H9 (cell line): ENCODE results near the gene NINL. TPM values are rescaled to one million over a fixed set of nuclear protein-coding genes. Genes with fewer than 3 reads are reported as not detected.

Experiments used
- DNase-seq: peaks from one replicate; pipeline ENCODE4 v3.0.0-alpha.2; 2017
- H2AFZ ChIP-seq: one replicate; pipeline ENCODE4 v1.6.1; 2013; ENCODE audit warnings: mild to moderate bottlenecking, low read length, control low read depth, moderate library complexity
- H2AK5ac ChIP-seq: 2 replicates; pipeline ENCODE4 v1.6.1; 2013; ENCODE audit warnings: low read length, control low read depth, mixed read lengths; ENCODE audit not compliant: insufficient read length
- H2BK120ac ChIP-seq: one replicate; pipeline ENCODE4 v1.6.1; 2013; ENCODE audit warnings: low read depth, mild to moderate bottlenecking, low read length, control low read depth, inconsistent platforms; ENCODE audit not compliant: poor library complexity, severe bottlenecking
- H2BK12ac ChIP-seq: 2 replicates; pipeline ENCODE4 v1.6.1; 2013; ENCODE audit warnings: low read length, control low read depth, mixed read lengths, low read depth; ENCODE audit not compliant: insufficient read length
- H2BK15ac ChIP-seq: 2 replicates; pipeline ENCODE4 v1.6.1; 2013; ENCODE audit warnings: low read depth, low read length, control low read depth
- H2BK20ac ChIP-seq: one replicate; pipeline ENCODE4 v1.6.1; 2013; ENCODE audit warnings: low read depth, mild to moderate bottlenecking, low read length, control low read depth, inconsistent platforms; ENCODE audit not compliant: poor library complexity, severe bottlenecking
- H2BK5ac ChIP-seq: 2 replicates; pipeline ENCODE4 v1.6.1; 2013; ENCODE audit warnings: low read length, control low read depth, mixed read lengths; ENCODE audit not compliant: insufficient read length
- H3K14ac ChIP-seq: 2 replicates; pipeline ENCODE4 v1.6.1; 2013; ENCODE audit warnings: low read length, control low read depth; ENCODE audit not compliant: insufficient read depth
- H3K18ac ChIP-seq: 2 replicates; pipeline ENCODE4 v1.6.1; 2013; ENCODE audit warnings: low read depth, mild to moderate bottlenecking, mixed read lengths, low read length, control low read depth; ENCODE audit not compliant: insufficient read length
- H3K23ac ChIP-seq: 2 replicates; pipeline ENCODE4 v1.6.1; 2013; ENCODE audit warnings: low read length, control low read depth, mixed read lengths, low read depth; ENCODE audit not compliant: insufficient read length
- H3K23me2 ChIP-seq: 2 replicates; pipeline ENCODE4 v1.6.1; 2013; ENCODE audit warnings: low read depth, mild to moderate bottlenecking, mixed read lengths, low read length, control low read depth; ENCODE audit not compliant: insufficient read length, poor library complexity, severe bottlenecking
- H3K27ac ChIP-seq: 2 replicates; pipeline ENCODE4 v1.5.1; 2013; ENCODE audit warnings: low read length, control low read depth, mixed read lengths, low read depth; ENCODE audit not compliant: insufficient read length
- H3K27me3 ChIP-seq: 2 replicates; pipeline ENCODE4 v1.6.1; 2013; ENCODE audit warnings: low read length, control low read depth, inconsistent platforms; ENCODE audit not compliant: insufficient read depth
- H3K4ac ChIP-seq: 2 replicates; pipeline ENCODE4 v1.6.1; 2013; ENCODE audit warnings: low read depth, mild to moderate bottlenecking, control low read depth, inconsistent platforms, low read length, moderate library complexity
- H3K4me1 ChIP-seq: 2 replicates; pipeline ENCODE4 v1.6.1; 2013; ENCODE audit warnings: low read length, control low read depth, inconsistent platforms; ENCODE audit not compliant: insufficient read depth
- H3K4me2 ChIP-seq: 2 replicates; pipeline ENCODE4 v1.6.1; 2013; ENCODE audit warnings: low read length, control low read depth, mixed read lengths; ENCODE audit not compliant: insufficient read length, insufficient read depth
- H3K56ac ChIP-seq: 2 replicates; pipeline ENCODE4 v1.6.1; 2013; ENCODE audit warnings: low read depth, mild to moderate bottlenecking, mixed read lengths, low read length, control low read depth; ENCODE audit not compliant: insufficient read length
- H3K79me1 ChIP-seq: 2 replicates; pipeline ENCODE4 v1.6.1; 2013; ENCODE audit warnings: low read depth, mild to moderate bottlenecking, moderate library complexity, low read length, control low read depth, inconsistent platforms; ENCODE audit not compliant: insufficient read depth, poor library complexity, severe bottlenecking
- H3K79me2 ChIP-seq: 2 replicates; pipeline ENCODE4 v1.6.1; 2013; ENCODE audit warnings: low read length, control low read depth, inconsistent platforms; ENCODE audit not compliant: insufficient read depth
- H3K9ac ChIP-seq: 2 replicates; pipeline ENCODE4 v1.6.1; 2013; ENCODE audit warnings: low read length, control low read depth, mixed read lengths; ENCODE audit not compliant: insufficient read length; ENCODE audit errors: extremely low read depth
- H3K9me3 ChIP-seq: one replicate; pipeline ENCODE4 v1.6.1; 2013; ENCODE audit warnings: low read depth, low read length, inconsistent platforms; ENCODE audit not compliant: control insufficient read depth
- H3T11ph ChIP-seq: one replicate; pipeline ENCODE4 v1.6.1; 2013; ENCODE audit warnings: mild to moderate bottlenecking, low read length, control low read depth, inconsistent platforms
- H4K20me1 ChIP-seq: one replicate; pipeline ENCODE4 v1.6.1; 2013; ENCODE audit not compliant: control insufficient read depth, insufficient read length, insufficient read depth
- H4K5ac ChIP-seq: 2 replicates; pipeline ENCODE4 v1.6.1; 2013; ENCODE audit warnings: low read depth, mild to moderate bottlenecking, mixed read lengths, low read length, control low read depth; ENCODE audit not compliant: insufficient read length
- H4K8ac ChIP-seq: replicated peaks from 2 replicates; pipeline ENCODE4 v1.6.1; 2013; ENCODE audit warnings: low read length, control low read depth, mixed read lengths, low read depth; ENCODE audit not compliant: insufficient read length
- H4K91ac ChIP-seq: 2 replicates; pipeline ENCODE4 v1.6.1; 2013; ENCODE audit warnings: low read depth, mild to moderate bottlenecking, moderate library complexity, mixed read lengths, low read length, control low read depth; ENCODE audit not compliant: insufficient read length
- H3K27ac Mint-ChIP-seq, 3 experiments: 2 replicates in 2 of 3; 3 replicates in 1 of 3; pipeline ENCODE4 v1.8.0; 2020 to 2021; ENCODE audit warnings: mixed read lengths in 3 of 3, mild to moderate bottlenecking in 1 of 3, moderate library complexity in 1 of 3
- H3K27me3 Mint-ChIP-seq: 2 replicates; pipeline ENCODE4 v1.8.0; 2021; ENCODE audit warnings: low read depth, mild to moderate bottlenecking, moderate library complexity, mixed read lengths
- H3K36me3 Mint-ChIP-seq, 3 experiments: 2 replicates in 2 of 3; 3 replicates in 1 of 3; pipeline ENCODE4 v1.8.0; 2020 to 2021; ENCODE audit warnings: low read depth in 3 of 3, mixed read lengths in 3 of 3; ENCODE audit not compliant: insufficient read depth in 1 of 3
- H3K4me1 Mint-ChIP-seq, 2 experiments: 2 replicates each; pipeline ENCODE4 v1.8.0; 2020; ENCODE audit warnings: mixed read lengths in 2 of 2
- H3K4me3 Mint-ChIP-seq, 2 experiments: 2 replicates in 1 of 2; 3 replicates in 1 of 2; pipeline ENCODE4 v1.8.0; 2020 to 2021; ENCODE audit warnings: mild to moderate bottlenecking in 2 of 2, mixed read lengths in 2 of 2, moderate library complexity in 1 of 2
- H3K9me3 Mint-ChIP-seq, 2 experiments: 2 replicates in 1 of 2; 3 replicates in 1 of 2; pipeline ENCODE4 v1.8.0; 2020; ENCODE audit warnings: mild to moderate bottlenecking in 2 of 2, mixed read lengths in 2 of 2, moderate library complexity in 1 of 2
- WGBS: extraction: QIAGEN DNeasy Blood & Tissue Kit; methylation state at CpG from one replicate; pipeline ENCODE4 v1.1.7; 2013; ENCODE audit warnings: missing lambda C conversion rate, low lambda C conversion rate, mixed read lengths; ENCODE audit not compliant: insufficient read length; ENCODE audit errors: extremely low coverage; 5-methylcytosine and 5-hydroxymethylcytosine counted together
- total RNA-seq: library from RNA; stranded (reverse); gene quantifications from 2 replicates; pipeline ENCODE4 v1.2.1, GENCODE V29; 2021
- TF ChIP-seq, protein P1 (sequence below): fragments of 200-600 bp; sonication (generic); conservative IDR thresholded peaks from 3 replicates; pipeline ENCODE4 v1.8.0; 2021; ENCODE audit warnings: antibody characterized with exemption, mild to moderate bottlenecking

Gene NINL
- total RNA-seq, 1 experiment from 2014 or later, result 34.3 TPM

DNA sequence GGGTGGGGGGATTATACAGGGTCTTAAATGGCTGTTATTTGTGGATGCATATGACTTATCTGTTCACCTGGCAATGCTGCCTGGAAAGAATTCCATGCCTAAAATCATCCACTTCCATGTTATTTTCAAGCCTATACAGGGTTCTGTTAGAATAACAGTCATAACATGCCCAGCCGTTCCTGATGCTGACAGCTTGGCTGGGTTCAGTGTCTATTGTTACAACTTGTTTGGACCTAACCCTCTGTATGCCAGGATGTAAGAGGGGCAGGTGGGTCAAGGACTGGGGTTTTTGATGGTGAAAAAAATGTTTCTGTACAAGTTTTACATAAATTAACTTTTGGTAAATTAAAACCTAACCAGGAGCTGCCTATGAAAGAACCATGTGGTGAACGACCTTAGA, 98.0 kb downstream of the NINL start:
- Histone ChIP-seq H2BK20ac (no peak overlapping the region), H3K14ac (no peak overlapping the region), H3K27ac (no peak overlapping the region), H2AK5ac (no peak overlapping the region), H4K5ac (no peak overlapping the region), H3K18ac (no peak overlapping the region), H2AFZ (no peak overlapping the region), H3K4ac (no peak overlapping the region), H4K91ac (no peak overlapping the region), H4K20me1 (no peaks in the 10 kb centered on the region), H3K23me2 (no peaks in the 10 kb centered on the region), H3K9ac (no peak overlapping the region), H3K9me3 (no peaks in the 10 kb centered on the region), H3K56ac (no peak overlapping the region), H3K79me2 (no peaks in the 10 kb centered on the region), H3K23ac (no peak overlapping the region), H2BK5ac (no peak overlapping the region), H3K4me2 (no peak overlapping the region), H4K8ac (no peak overlapping the region), H3K4me1 (no peaks in the 10 kb centered on the region; the same call in 1 of the 2 replicates), H2BK15ac (no peak overlapping the region), H2BK12ac (no peak overlapping the region), H3K79me1 (no peaks in the 10 kb centered on the region), H2BK120ac (no peak overlapping the region), H3T11ph (no peak overlapping the region), H3K27me3 (no peaks in the 10 kb centered on the region)
- Mint-ChIP-seq H3K4me1 (peaks cover 28 to 39% of the 10 kb centered on the region in 2 experiments), H3K4me3 (no peak overlapping the region; a peak in 1 of 5 replicates), H3K27ac (no peak overlapping the region), H3K27me3 (no peaks in the 10 kb centered on the region; the same call in 1 of the 2 replicates), H3K36me3 (peaks cover 32 to 71% (median 69%) of the 10 kb centered on the region in 3 experiments), H3K9me3 (no peaks in the 10 kb centered on the region; a peak in 1 of 5 replicates)
- TF ChIP-seq, protein P1, sequence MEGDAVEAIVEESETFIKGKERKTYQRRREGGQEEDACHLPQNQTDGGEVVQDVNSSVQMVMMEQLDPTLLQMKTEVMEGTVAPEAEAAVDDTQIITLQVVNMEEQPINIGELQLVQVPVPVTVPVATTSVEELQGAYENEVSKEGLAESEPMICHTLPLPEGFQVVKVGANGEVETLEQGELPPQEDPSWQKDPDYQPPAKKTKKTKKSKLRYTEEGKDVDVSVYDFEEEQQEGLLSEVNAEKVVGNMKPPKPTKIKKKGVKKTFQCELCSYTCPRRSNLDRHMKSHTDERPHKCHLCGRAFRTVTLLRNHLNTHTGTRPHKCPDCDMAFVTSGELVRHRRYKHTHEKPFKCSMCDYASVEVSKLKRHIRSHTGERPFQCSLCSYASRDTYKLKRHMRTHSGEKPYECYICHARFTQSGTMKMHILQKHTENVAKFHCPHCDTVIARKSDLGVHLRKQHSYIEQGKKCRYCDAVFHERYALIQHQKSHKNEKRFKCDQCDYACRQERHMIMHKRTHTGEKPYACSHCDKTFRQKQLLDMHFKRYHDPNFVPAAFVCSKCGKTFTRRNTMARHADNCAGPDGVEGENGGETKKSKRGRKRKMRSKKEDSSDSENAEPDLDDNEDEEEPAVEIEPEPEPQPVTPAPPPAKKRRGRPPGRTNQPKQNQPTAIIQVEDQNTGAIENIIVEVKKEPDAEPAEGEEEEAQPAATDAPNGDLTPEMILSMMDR, result no peak
- no peak for DNase-seq
- WGBS, result no CpG with 5 or more reads among the region's 2 CpGs
